Measurements from ENCODE around the gene DMD. TPM values are rescaled to one million over a fixed set of nuclear protein-coding genes. Genes with fewer than 3 reads are reported as not detected.

Gene DMD
- total RNA-seq, 1 donor from 2014 or later = 22.2 TPM

DNA sequence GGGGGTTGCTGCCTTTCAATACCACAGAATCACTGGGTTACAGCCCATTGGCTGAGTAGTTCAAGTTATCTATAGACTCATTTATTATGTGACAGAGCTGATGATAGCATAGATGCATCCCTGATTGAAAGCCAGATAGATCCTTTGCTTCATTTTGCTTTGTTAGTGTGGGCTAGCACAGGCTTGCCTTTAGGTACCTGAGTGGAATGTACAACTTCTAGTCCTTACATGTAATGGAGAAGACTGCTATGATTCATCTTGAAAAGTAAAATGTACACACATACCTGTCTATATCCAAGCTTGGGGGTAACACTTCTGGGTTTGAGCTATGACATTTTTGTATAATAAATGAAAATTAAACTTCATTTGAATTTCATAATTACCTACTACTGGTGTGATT is 1913.5 kb downstream of the DMD start:
- no peaks in the 10 kb centered on the region for H3K4me1 Mint-ChIP-seq (ENCODE audit: low read depth, unreplicated experiment)
- no peak overlapping the region for H3K4me3 Mint-ChIP-seq (ENCODE audit: unreplicated experiment)
- no peak overlapping the region for H3K27ac Mint-ChIP-seq (ENCODE audit: unreplicated experiment)
- no peaks in the 10 kb centered on the region for H3K36me3 ChIP-seq (ENCODE audit: insufficient read depth, low read length)
- no peaks in the 10 kb centered on the region for H3K27me3 ChIP-seq (ENCODE audit: insufficient read depth, low read length)
- H3K36me3 Mint-ChIP-seq (ENCODE audit: low read depth, unreplicated experiment) = no peaks in the 10 kb centered on the region
- H3K4me1 ChIP-seq (ENCODE audit: insufficient read depth, low read length) = no peaks in the 10 kb centered on the region
- H3K27me3 Mint-ChIP-seq (ENCODE audit: low read depth, unreplicated experiment) = no peaks in the 10 kb centered on the region
- no peaks in the 10 kb centered on the region for H4K20me1 ChIP-seq (ENCODE audit: insufficient read depth, low read length)
- H3K4me3 ChIP-seq (ENCODE audit: insufficient read depth, low read depth, low read length) = no peak overlapping the region
- H3K27ac ChIP-seq (ENCODE audit: low read depth, low read length) = no peak overlapping the region
- no peak overlapping the region for H2AFZ ChIP-seq (ENCODE audit: low read depth, low read length)
- FAIRE-seq (no peak), DNase-seq (ENCODE audit: low read depth) (no peak)
- no peaks in the 10 kb centered on the region for H3K79me2 ChIP-seq (ENCODE audit: insufficient read depth, low read length)
- no peak for TF ChIP-seq EZH2 (IDR thresholded peaks at IDR 0.05; ENCODE audit: insufficient read depth, low read length)
- TF ChIP-seq, protein P1, sequence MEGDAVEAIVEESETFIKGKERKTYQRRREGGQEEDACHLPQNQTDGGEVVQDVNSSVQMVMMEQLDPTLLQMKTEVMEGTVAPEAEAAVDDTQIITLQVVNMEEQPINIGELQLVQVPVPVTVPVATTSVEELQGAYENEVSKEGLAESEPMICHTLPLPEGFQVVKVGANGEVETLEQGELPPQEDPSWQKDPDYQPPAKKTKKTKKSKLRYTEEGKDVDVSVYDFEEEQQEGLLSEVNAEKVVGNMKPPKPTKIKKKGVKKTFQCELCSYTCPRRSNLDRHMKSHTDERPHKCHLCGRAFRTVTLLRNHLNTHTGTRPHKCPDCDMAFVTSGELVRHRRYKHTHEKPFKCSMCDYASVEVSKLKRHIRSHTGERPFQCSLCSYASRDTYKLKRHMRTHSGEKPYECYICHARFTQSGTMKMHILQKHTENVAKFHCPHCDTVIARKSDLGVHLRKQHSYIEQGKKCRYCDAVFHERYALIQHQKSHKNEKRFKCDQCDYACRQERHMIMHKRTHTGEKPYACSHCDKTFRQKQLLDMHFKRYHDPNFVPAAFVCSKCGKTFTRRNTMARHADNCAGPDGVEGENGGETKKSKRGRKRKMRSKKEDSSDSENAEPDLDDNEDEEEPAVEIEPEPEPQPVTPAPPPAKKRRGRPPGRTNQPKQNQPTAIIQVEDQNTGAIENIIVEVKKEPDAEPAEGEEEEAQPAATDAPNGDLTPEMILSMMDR (IDR thresholded peaks at IDR 0.05; ENCODE audit: insufficient read depth, low read depth, low read length) = no peak
- no peak overlapping the region for H3K4me2 ChIP-seq (ENCODE audit: low read length)
- no peaks in the 10 kb centered on the region for H3K9me3 Mint-ChIP-seq (ENCODE audit: unreplicated experiment)
- no peak overlapping the region for H3K9ac ChIP-seq (ENCODE audit: low read length)
- H3K9me3 ChIP-seq (ENCODE audit: insufficient read depth, low read depth, low read length) = no peaks in the 10 kb centered on the region

DNA sequence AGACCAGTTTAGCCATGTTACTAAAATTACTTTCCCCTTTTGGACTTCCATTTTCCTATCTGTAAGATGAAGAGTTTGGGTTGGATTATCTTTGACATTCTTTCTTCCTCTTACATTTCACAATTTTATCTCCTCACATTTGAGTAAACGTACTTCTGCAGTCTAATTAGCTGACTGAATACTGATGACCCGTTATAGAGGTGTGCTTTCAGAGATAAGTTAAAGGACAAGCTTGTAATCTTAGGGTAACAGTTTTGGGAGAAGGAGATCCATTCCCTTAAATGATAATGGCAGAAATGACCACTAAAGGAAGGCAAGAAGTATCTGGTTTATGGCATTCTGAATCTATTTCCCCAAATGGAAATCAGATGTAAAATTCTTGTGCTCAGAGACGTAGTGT is 1916.9 kb downstream of the DMD start:
- no peak overlapping the region for H3K4me2 ChIP-seq (ENCODE audit: low read length)
- no peaks in the 10 kb centered on the region for H3K36me3 ChIP-seq (ENCODE audit: insufficient read depth, low read length)
- Mint-ChIP-seq H3K27me3 (ENCODE audit: low read depth, unreplicated experiment) (no peaks in the 10 kb centered on the region), H3K27ac (ENCODE audit: unreplicated experiment) (no peak overlapping the region), H3K4me1 (ENCODE audit: low read depth, unreplicated experiment) (no peaks in the 10 kb centered on the region), H3K36me3 (ENCODE audit: low read depth, unreplicated experiment) (no peaks in the 10 kb centered on the region), H3K9me3 (ENCODE audit: unreplicated experiment) (no peaks in the 10 kb centered on the region), H3K4me3 (ENCODE audit: unreplicated experiment) (no peak overlapping the region)
- H3K9me3 ChIP-seq (ENCODE audit: insufficient read depth, low read depth, low read length) = no peaks in the 10 kb centered on the region
- H3K79me2 ChIP-seq (ENCODE audit: insufficient read depth, low read length) = no peaks in the 10 kb centered on the region
- peak; percentile 86 for FAIRE-seq
- no peak for DNase-seq (ENCODE audit: low read depth)
- no peak overlapping the region for H3K9ac ChIP-seq (ENCODE audit: low read length)
- H3K4me3 ChIP-seq (ENCODE audit: insufficient read depth, low read depth, low read length) = no peak overlapping the region
- H3K4me1 ChIP-seq (ENCODE audit: insufficient read depth, low read length) = no peaks in the 10 kb centered on the region
- H3K27me3 ChIP-seq (ENCODE audit: insufficient read depth, low read length) = no peaks in the 10 kb centered on the region
- H3K27ac ChIP-seq (ENCODE audit: low read depth, low read length) = no peak overlapping the region
- no peaks in the 10 kb centered on the region for H4K20me1 ChIP-seq (ENCODE audit: insufficient read depth, low read length)
- no peak overlapping the region for H2AFZ ChIP-seq (ENCODE audit: low read depth, low read length)
- TF ChIP-seq, protein P1 (IDR thresholded peaks at IDR 0.05; ENCODE audit: insufficient read depth, low read depth, low read length) = no peak
- no peak for TF ChIP-seq EZH2 (IDR thresholded peaks at IDR 0.05; ENCODE audit: insufficient read depth, low read length)

DNA sequence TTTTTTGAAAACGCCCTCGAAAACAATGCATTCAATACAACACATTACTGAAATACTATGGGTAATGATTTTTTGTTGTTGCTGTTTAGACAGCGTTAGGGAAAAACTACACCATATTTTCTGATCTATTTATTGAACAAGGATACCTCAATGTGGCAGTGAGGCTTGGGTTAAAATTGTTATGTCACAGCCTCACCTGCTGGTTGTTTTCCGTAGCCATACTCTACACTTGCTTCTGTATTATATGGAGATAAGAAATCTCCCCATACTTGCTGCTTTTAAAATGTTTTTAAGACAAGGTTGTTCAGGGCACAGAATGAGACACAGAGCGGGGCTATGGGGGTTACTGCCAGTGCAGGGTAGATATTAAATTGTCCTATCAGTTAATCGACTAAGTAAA is 1917.9 kb downstream of the DMD start:
- H3K4me3 Mint-ChIP-seq (ENCODE audit: unreplicated experiment) = no peak overlapping the region
- Histone ChIP-seq H3K4me3 (ENCODE audit: insufficient read depth, low read depth, low read length) (no peak overlapping the region), H3K9ac (ENCODE audit: low read length) (no peak overlapping the region), H3K9me3 (ENCODE audit: insufficient read depth, low read depth, low read length) (no peaks in the 10 kb centered on the region), H4K20me1 (ENCODE audit: insufficient read depth, low read length) (no peaks in the 10 kb centered on the region), H3K4me1 (ENCODE audit: insufficient read depth, low read length) (no peaks in the 10 kb centered on the region), H3K27me3 (ENCODE audit: insufficient read depth, low read length) (no peaks in the 10 kb centered on the region), H3K4me2 (ENCODE audit: low read length) (no peak overlapping the region), H3K36me3 (ENCODE audit: insufficient read depth, low read length) (no peaks in the 10 kb centered on the region), H3K27ac (ENCODE audit: low read depth, low read length) (no peak overlapping the region), H3K79me2 (ENCODE audit: insufficient read depth, low read length) (no peaks in the 10 kb centered on the region), H2AFZ (ENCODE audit: low read depth, low read length) (no peak overlapping the region)
- no peaks in the 10 kb centered on the region for H3K4me1 Mint-ChIP-seq (ENCODE audit: low read depth, unreplicated experiment)
- FAIRE-seq = peak; percentile 49
- no peak overlapping the region for H3K27ac Mint-ChIP-seq (ENCODE audit: unreplicated experiment)
- no peaks in the 10 kb centered on the region for H3K9me3 Mint-ChIP-seq (ENCODE audit: unreplicated experiment)
- no peak for TF ChIP-seq EZH2 (IDR thresholded peaks at IDR 0.05; ENCODE audit: insufficient read depth, low read length)
- TF ChIP-seq, protein P1 (IDR thresholded peaks at IDR 0.05; ENCODE audit: insufficient read depth, low read depth, low read length) = no peak
- DNase-seq (ENCODE audit: low read depth) = no peak
- no peaks in the 10 kb centered on the region for H3K27me3 Mint-ChIP-seq (ENCODE audit: low read depth, unreplicated experiment)
- no peaks in the 10 kb centered on the region for H3K36me3 Mint-ChIP-seq (ENCODE audit: low read depth, unreplicated experiment)

Measured in astrocyte (in vitro differentiated cells and primary cell).